OCI-LY3 (cell line): Measurements from ENCODE around the gene SERTAD1.

Experiments
- H2AFZ ChIP-seq: fragments of 200-600, 300-600 bp; shearing (Covaris generic); 2 replicates; pipeline ENCODE4 v1.6.0; 2014; ENCODE audit warnings: antibody characterized with exemption, low read depth, low read length
- H3K27ac ChIP-seq: fragments of 200-600, 300-600 bp; sonication (generic); 2 replicates; pipeline ENCODE4 v1.5.1; 2014; ENCODE audit warnings: mild to moderate bottlenecking, low read length, moderate library complexity, mixed read lengths
- H3K27me3 ChIP-seq: fragments of 200-600, 300-600 bp; sonication (generic); 2 replicates; pipeline ENCODE4 v1.6.1; 2014; ENCODE audit warnings: low read depth, low read length, mixed read lengths
- H3K36me3 ChIP-seq: fragments of 200-600, 300-600 bp; sonication (generic); replicated peaks from 2 replicates; pipeline ENCODE3; 2014; ENCODE audit warnings: low read depth, low read length, mixed read lengths
- H3K4me1 ChIP-seq: fragments of 300-600, 200-600 bp; sonication (generic); 2 replicates; pipeline ENCODE4 v1.6.1; 2014; ENCODE audit warnings: low read length, mixed read lengths
- H3K4me2 ChIP-seq: fragments of 200-600, 300-600 bp; sonication (generic); 2 replicates; pipeline ENCODE4 v1.6.1; 2014; ENCODE audit warnings: low read length, mixed read lengths
- H3K4me3 ChIP-seq: fragments of 300-600, 200-600 bp; sonication (generic); 2 replicates; pipeline ENCODE4 v1.5.1; 2014; ENCODE audit warnings: antibody characterized with exemption, mild to moderate bottlenecking, low read length, moderate library complexity
- H3K79me2 ChIP-seq: fragments of 300-600, 200-600 bp; shearing (Covaris generic); 2 replicates; pipeline ENCODE4 v1.6.1; 2014; ENCODE audit warnings: mild to moderate bottlenecking, low read length, mixed read lengths
- H3K9ac ChIP-seq: fragments of 300-600, 200-600 bp; shearing (Covaris generic); 2 replicates; pipeline ENCODE4 v1.6.0; 2014; ENCODE audit warnings: mild to moderate bottlenecking, low read length, moderate library complexity
- H3K9me3 ChIP-seq: fragments of 200-600, 300-600 bp; shearing (Covaris generic); 2 replicates; pipeline ENCODE4 v1.6.1; 2014; ENCODE audit warnings: low read length, mixed read lengths; ENCODE audit not compliant: insufficient read depth
- H4K20me1 ChIP-seq: fragments of 200-600, 300-600 bp; sonication (generic); 2 replicates; pipeline ENCODE4 v1.6.1; 2016; ENCODE audit warnings: low read length, mixed read lengths; ENCODE audit not compliant: insufficient read depth
- EZH2phosphoT487 ChIP-seq: fragments of 200-600 bp; shearing (Covaris generic); IDR thresholded peaks from 2 replicates; pipeline ENCODE4 v1.6.1; 2018; ENCODE audit warnings: antibody characterized with exemption, mixed run types, low read depth
- TF ChIP-seq, protein P1 (sequence below): fragments of 200-600, 300-600 bp; sonication (generic); IDR thresholded peaks from 2 replicates; pipeline ENCODE4 v1.5.1; 2014; ENCODE audit warnings: antibody characterized with exemption, low read length, low read depth

Gene SERTAD1

DNA sequence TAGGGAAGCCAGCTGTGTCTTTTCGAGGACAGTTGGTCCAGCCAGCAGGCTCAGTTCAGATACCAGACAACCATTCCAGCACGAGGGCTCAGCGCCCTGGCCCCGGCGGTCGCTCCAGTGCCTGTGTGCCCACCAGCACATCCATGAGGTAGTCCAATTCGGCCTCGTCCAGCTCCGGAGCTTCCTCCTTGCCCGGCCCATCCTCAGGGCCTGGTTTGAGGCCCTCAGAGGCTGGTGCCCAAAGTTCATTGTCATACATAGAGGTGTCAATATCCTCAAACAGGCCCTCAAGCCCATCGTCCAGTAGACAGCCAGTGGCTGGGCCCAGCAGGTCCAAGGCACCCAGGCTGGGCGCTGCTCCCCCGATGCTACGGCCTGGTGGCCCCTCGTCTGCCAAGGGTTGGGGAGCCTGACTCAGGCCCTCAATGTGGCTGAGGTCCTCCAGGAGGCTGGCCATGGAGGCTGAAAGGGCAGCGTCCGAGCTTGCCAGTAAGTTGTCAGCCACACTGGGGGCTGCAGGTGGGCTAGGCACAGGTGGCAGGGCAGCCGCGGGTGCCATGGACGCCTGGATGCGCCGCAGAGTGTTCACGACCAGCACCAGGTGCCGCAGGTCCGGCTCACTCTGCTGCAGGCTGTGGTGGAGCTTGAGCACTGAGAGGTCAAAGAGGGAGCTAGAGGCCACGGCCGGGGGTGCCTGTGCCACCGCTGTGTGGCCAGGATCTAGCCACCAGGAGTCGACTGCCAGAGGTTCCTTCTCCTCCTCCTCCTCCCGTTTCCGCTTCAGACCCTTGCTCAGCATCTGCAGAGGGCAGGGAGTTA is 2.8 kb downstream of the SERTAD1 start:
- Histone ChIP-seq H3K4me2 (no peak overlapping the region), H3K4me3 (no peak overlapping the region), H3K4me1 (peaks cover 13% of the 10 kb centered on the region), H3K79me2 (peaks cover 6% of the 10 kb centered on the region; the same call in 1 of the 2 replicates), H3K9me3 (no peaks in the 10 kb centered on the region), H3K9ac (no peak overlapping the region), H4K20me1 (no peaks in the 10 kb centered on the region), H3K36me3 (peaks cover 8% of the 10 kb centered on the region), H2AFZ (no peak overlapping the region), H3K27ac (no peak overlapping the region), H3K27me3 (no peaks in the 10 kb centered on the region)
- no peak for TF ChIP-seq EZH2phosphoT487
- TF ChIP-seq, protein P1, sequence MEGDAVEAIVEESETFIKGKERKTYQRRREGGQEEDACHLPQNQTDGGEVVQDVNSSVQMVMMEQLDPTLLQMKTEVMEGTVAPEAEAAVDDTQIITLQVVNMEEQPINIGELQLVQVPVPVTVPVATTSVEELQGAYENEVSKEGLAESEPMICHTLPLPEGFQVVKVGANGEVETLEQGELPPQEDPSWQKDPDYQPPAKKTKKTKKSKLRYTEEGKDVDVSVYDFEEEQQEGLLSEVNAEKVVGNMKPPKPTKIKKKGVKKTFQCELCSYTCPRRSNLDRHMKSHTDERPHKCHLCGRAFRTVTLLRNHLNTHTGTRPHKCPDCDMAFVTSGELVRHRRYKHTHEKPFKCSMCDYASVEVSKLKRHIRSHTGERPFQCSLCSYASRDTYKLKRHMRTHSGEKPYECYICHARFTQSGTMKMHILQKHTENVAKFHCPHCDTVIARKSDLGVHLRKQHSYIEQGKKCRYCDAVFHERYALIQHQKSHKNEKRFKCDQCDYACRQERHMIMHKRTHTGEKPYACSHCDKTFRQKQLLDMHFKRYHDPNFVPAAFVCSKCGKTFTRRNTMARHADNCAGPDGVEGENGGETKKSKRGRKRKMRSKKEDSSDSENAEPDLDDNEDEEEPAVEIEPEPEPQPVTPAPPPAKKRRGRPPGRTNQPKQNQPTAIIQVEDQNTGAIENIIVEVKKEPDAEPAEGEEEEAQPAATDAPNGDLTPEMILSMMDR = no peak

DNA sequence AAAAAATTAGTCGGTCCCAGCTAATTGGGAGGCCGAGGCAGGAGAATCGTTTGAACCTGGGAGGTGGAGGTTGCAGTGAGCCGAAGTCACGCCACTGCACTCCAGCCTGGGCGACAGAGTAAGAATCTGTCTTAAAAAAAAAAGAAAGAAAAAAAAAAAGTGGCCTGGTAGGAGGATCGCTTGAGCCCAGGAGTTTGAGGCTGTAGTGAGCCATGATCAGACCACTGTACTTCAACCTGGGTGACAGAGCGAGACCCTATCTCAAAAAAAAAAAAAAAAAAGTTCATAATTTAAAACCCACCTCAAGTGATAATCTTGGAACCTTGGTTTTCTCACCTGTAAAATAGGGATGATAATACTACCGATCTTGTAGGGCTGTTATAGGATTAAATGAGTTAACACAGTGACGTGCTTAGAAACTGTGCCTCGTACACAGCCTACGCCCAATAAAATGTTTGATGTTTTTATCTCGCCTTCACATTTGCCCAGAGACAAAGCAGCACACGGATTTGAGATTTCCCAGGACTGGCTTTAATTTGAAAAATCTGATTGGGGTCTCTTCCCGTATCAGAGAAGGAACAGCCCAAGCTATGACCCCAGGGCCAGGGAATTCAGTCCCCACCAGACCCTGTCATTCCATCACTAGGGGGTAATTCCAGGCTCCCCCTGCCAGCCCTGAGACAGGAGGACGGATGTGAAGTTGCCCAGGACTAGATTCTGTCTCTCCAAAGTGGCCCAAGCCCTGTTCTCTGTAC is 3.6 kb downstream of the SERTAD1 start:
- no peak overlapping the region for H3K9ac ChIP-seq
- H3K27ac ChIP-seq = no peak overlapping the region
- H2AFZ ChIP-seq = no peak overlapping the region
- peaks cover 8% of the 10 kb centered on the region for H3K36me3 ChIP-seq
- no peak overlapping the region for H3K4me3 ChIP-seq
- no peaks in the 10 kb centered on the region for H4K20me1 ChIP-seq
- peaks cover 6% of the 10 kb centered on the region; the same call in 1 of the 2 replicates for H3K79me2 ChIP-seq
- H3K9me3 ChIP-seq = no peaks in the 10 kb centered on the region
- H3K27me3 ChIP-seq = no peaks in the 10 kb centered on the region
- TF ChIP-seq EZH2phosphoT487 = no peak
- TF ChIP-seq, protein P1 = no peak
- H3K4me1 ChIP-seq = peaks cover 13% of the 10 kb centered on the region
- H3K4me2 ChIP-seq = no peak overlapping the region

DNA sequence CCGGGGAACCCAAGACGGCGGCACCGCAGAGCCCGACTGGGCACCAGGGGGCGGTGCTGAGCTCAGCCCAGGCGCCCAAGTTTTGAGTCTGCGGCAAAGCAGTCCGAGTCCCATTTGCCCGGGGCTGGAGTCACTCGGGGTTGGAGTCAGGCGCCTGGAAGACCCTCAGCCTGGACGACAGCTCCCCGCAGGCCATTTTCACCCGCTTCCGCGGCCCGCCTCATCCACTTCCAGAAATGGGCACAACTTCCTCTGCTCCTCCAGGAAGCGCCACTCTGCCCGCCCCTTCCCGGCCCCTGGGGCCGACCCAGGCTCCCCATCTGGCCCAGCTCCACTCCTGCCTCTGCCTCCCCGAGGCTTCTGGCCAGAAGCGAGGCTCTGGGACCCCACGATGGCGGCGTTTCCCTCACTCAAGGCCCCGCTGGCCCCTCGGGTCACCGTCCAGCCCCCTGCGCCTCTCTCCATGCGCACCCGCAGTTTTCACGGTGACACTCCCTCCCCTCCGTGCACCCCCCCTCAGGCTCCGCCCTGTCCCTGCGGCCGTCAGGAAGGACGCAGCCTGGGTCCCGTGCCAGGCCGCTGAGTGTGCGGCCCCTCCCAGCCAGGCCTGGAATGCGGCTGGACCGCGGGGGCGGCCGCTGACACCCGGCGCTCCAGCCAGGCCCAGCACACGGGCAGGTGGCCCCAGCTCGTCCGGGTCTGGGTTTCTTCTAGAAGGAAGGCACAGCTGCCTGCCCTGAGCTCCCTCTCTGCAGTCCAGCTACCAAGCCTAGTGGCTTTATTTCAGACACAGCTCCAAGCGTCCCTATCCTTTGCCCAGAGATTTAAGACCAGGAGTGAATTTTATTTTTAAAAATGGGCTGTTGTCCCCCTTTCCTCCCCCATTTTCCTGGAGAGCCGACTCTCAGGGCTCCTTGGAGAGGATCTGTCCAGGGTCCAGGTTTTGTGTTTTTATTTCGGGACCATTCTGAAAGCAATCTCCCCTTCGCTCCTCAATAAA is 4.7 kb downstream of the SERTAD1 start:
- no peak for TF ChIP-seq EZH2phosphoT487
- TF ChIP-seq, protein P1 = peak; percentile 97
- peak overlapping the region; percentile 80 for H2AFZ ChIP-seq
- H3K4me1 ChIP-seq = peaks cover 9% of the 10 kb centered on the region

More for the DNA sequence above, 4.7 kb downstream of the SERTAD1 start:
- Histone ChIP-seq H3K4me2 (peak overlapping the region; percentile 84), H3K27ac (peak overlapping the region; percentile 54), H3K27me3 (no peaks in the 10 kb centered on the region), H3K36me3 (peaks cover 8% of the 10 kb centered on the region), H3K9me3 (no peaks in the 10 kb centered on the region), H4K20me1 (no peaks in the 10 kb centered on the region), H3K79me2 (peaks cover 6% of the 10 kb centered on the region; the same call in 1 of the 2 replicates), H3K4me3 (peak overlapping the region; percentile 83), H3K9ac (peak overlapping the region; percentile 84)
